Left renal pelvis (tissue), 4 donors: ENCODE results near the gene NUP133. TPM values are rescaled to one million over a fixed set of nuclear protein-coding genes. Genes with fewer than 3 reads are reported as not detected.

Experiments
- polyA plus RNA-seq, 4 donors: library from polyadenylated mRNA; unstranded; fragments of 120-200 nt; gene quantifications; one replicate each; pipeline ENCODE4 v1.2.1, GENCODE V29; 2013; ENCODE audit not compliant: insufficient read length in 4 of 4

Gene NUP133
- polyA plus RNA-seq, 4 donors: 34.7 to 56.9 (median 47.3) TPM

Other genes starting within 250 kb of the NUP133 start
- 10 to 100 TPM; 48.4 to 58.8 (median 57.9) TPM for gene RAB4A, start 237.2 kb downstream of the NUP133 start, polyA plus RNA-seq
- gene CCSAP, start 165.3 kb downstream of the NUP133 start, polyA plus RNA-seq: 10 to 100 TPM in 2 of 4 donors, 1 to 10 TPM in 2; 8.2 to 11.5 (median 9.9) TPM
- gene ACTA1, start 74.2 kb downstream of the NUP133 start, polyA plus RNA-seq: 1 to 10 TPM in 3 of 4 donors, under 1 TPM in 1; 0.61 to 2.4 (median 1.5) TPM
- gene ABCB10, start 50.4 kb upstream of the NUP133 start, polyA plus RNA-seq: 10 to 100 TPM; 19.1 to 22.1 (median 20.2) TPM
- gene TAF5L, start 117.8 kb upstream of the NUP133 start, polyA plus RNA-seq: 10 to 100 TPM; 15.1 to 21.3 (median 18.9) TPM
- gene URB2, start 117.9 kb upstream of the NUP133 start, polyA plus RNA-seq: 1 to 10 TPM; 7.2 to 8.5 (median 7.5) TPM